Naive thymus-derived CD4-positive, alpha-beta T cell (primary cell): ENCODE results near the gene CDCA5. TPM values are rescaled to one million over a fixed set of nuclear protein-coding genes. Genes with fewer than 3 reads are reported as not detected.

Experiments used
- microRNA-seq: library from miRNA; unstranded; fragments of <30 nt; microRNA quantifications from one replicate; pipeline ENCODE4 v1.2.0, GENCODE V29; 2022; ENCODE audit warnings: borderline microRNAs expressed
- polyA plus RNA-seq, 2 donors: library from polyadenylated mRNA; unstranded; fragments of 300-500 nt; fragmentation: Illumina TruSeq; gene quantifications; one replicate each; pipeline ENCODE4 v1.2.3, GENCODE V29; 2021
- total RNA-seq, 6 experiments: library from RNA in 5 of 6; stranded (reverse) in 5 of 6; gene quantifications; 1 replicate in 5 of 6; 2 replicates in 1 of 6; pipeline ENCODE4 v1.2.3 and lab custom pipeline; 2021 to 2026

The CDCA5 gene
- total and polyA plus RNA-seq, 7 experiments from 2014 or later: 0.31 to 68.1 (median 0.73) TPM

Small RNA genes lying within 50 kb of the gene (microRNA-seq; reads per million reads assigned to microRNA genes)
- not detected for gene MIR6751

Other genes with a start within 250 kb of the CDCA5 start
- gene CDC42BPG, start 239.4 kb downstream of the CDCA5 start, total RNA-seq: 1 to 10 TPM in 4 of 5 experiments, under 1 TPM in 1; 0.22 to 9.2 (median 8.1) TPM
- under 1 TPM; 0.27 to 0.47 TPM for gene CDC42BPG, start 239.4 kb downstream of the CDCA5 start, polyA plus RNA-seq
- gene EHD1, start 205.4 kb downstream of the CDCA5 start, total RNA-seq: 100 to 1,000 TPM; 124 to 263 (median 208) TPM
- 100 to 1,000 TPM; 102 to 141 TPM for gene EHD1, start 205.4 kb downstream of the CDCA5 start, polyA plus RNA-seq
- gene ATG2A, start 166.8 kb downstream of the CDCA5 start, total RNA-seq: 100 to 1,000 TPM in 1 of 5 experiments, 10 to 100 TPM in 4; 30.6 to 105 (median 36.2) TPM
- gene ATG2A, start 166.8 kb downstream of the CDCA5 start, polyA plus RNA-seq: 1 to 10 TPM; 3.4 to 5.2 TPM
- gene PPP2R5B, start 159.4 kb downstream of the CDCA5 start, total RNA-seq: 10 to 100 TPM; 11.9 to 19.1 (median 18.8) TPM
- 1 to 10 TPM; 4.5 to 7.5 TPM for gene PPP2R5B, start 159.4 kb downstream of the CDCA5 start, polyA plus RNA-seq
- gene GPHA2, start 148.1 kb downstream of the CDCA5 start, total RNA-seq: under 1 TPM in 1 of 5 experiments, not detected in 4; 0.48 TPM
- gene GPHA2, start 148.1 kb downstream of the CDCA5 start, polyA plus RNA-seq: not detected
- gene MAJIN, start 111.9 kb downstream of the CDCA5 start, total RNA-seq: 1 to 10 TPM in 1 of 5 experiments, under 1 TPM in 3, not detected in 1; 0.48 to 1.1 (median 0.85) TPM
- 1 to 10 TPM in 1 of 2 donors, not detected in 1; 1.2 TPM for gene MAJIN, start 111.9 kb downstream of the CDCA5 start, polyA plus RNA-seq
- gene BATF2, start 87.1 kb downstream of the CDCA5 start, total RNA-seq: under 1 TPM in 1 of 5 experiments, not detected in 4; 0.39 TPM
- not detected for gene BATF2, start 87.1 kb downstream of the CDCA5 start, polyA plus RNA-seq
- 10 to 100 TPM; 22.6 to 60.8 (median 32.2) TPM for gene ARL2, start 69.9 kb downstream of the CDCA5 start, total RNA-seq
- 10 to 100 TPM; 90.0 to 96.1 TPM for gene ARL2, start 69.9 kb downstream of the CDCA5 start, polyA plus RNA-seq
- 10 to 100 TPM; 13.1 to 29.0 (median 21.7) TPM for gene SNX15, start 56.6 kb downstream of the CDCA5 start, total RNA-seq
- gene SNX15, start 56.6 kb downstream of the CDCA5 start, polyA plus RNA-seq: 10 to 100 TPM; 13.7 to 15.7 TPM
- 10 to 100 TPM in 1 of 5 experiments, 1 to 10 TPM in 4; 2.7 to 18.2 (median 8.6) TPM for gene SAC3D1, start 42.8 kb downstream of the CDCA5 start, total RNA-seq
- 10 to 100 TPM; 11.5 to 17.2 TPM for gene SAC3D1, start 42.8 kb downstream of the CDCA5 start, polyA plus RNA-seq
- 10 to 100 TPM; 12.2 to 23.4 (median 18.8) TPM for gene NAALADL1, start 25.5 kb downstream of the CDCA5 start, total RNA-seq
- gene NAALADL1, start 25.5 kb downstream of the CDCA5 start, polyA plus RNA-seq: 10 to 100 TPM; 18.6 to 25.3 TPM
- 10 to 100 TPM; 29.9 to 53.0 (median 49.3) TPM for gene ZFPL1, start 182 bp upstream of the CDCA5 start, total RNA-seq
- 10 to 100 TPM; 24.2 to 30.9 TPM for gene ZFPL1, start 182 bp upstream of the CDCA5 start, polyA plus RNA-seq
- gene VPS51, start 12.2 kb upstream of the CDCA5 start, total RNA-seq: 100 to 1,000 TPM; 159 to 269 (median 256) TPM
- gene VPS51, start 12.2 kb upstream of the CDCA5 start, polyA plus RNA-seq: 100 to 1,000 TPM; 106 to 130 TPM
- gene TM7SF2, start 27.8 kb upstream of the CDCA5 start, total RNA-seq: 10 to 100 TPM; 21.6 to 37.8 (median 30.8) TPM
- 10 to 100 TPM; 15.0 to 21.1 TPM for gene TM7SF2, start 27.8 kb upstream of the CDCA5 start, polyA plus RNA-seq
- 10 to 100 TPM in 4 of 5 experiments, 1 to 10 TPM in 1; 9.9 to 18.2 (median 11.3) TPM for gene ZNHIT2, start 33.7 kb upstream of the CDCA5 start, total RNA-seq
- 10 to 100 TPM; 29.9 to 35.6 TPM for gene ZNHIT2, start 33.7 kb upstream of the CDCA5 start, polyA plus RNA-seq
- gene FAU, start 38.1 kb upstream of the CDCA5 start, total RNA-seq: 1,000 to 10,000 TPM; 1,053 to 1,849 (median 1,722) TPM
- gene FAU, start 38.1 kb upstream of the CDCA5 start, polyA plus RNA-seq: 1,000 to 10,000 TPM; 1,055 to 1,372 TPM
- gene MRPL49, start 38.3 kb upstream of the CDCA5 start, total RNA-seq: 10 to 100 TPM; 38.1 to 65.5 (median 51.9) TPM
- 100 to 1,000 TPM in 1 of 2 donors, 10 to 100 TPM in 1; 93.7 to 102 TPM for gene MRPL49, start 38.3 kb upstream of the CDCA5 start, polyA plus RNA-seq
- 10 to 100 TPM; 61.0 to 84.6 (median 67.9) TPM for gene SYVN1, start 50.5 kb upstream of the CDCA5 start, total RNA-seq
- 10 to 100 TPM in 1 of 2 donors, 1 to 10 TPM in 1; 8.6 to 15.0 TPM for gene SYVN1, start 50.5 kb upstream of the CDCA5 start, polyA plus RNA-seq
- gene SPDYC, start 86.2 kb upstream of the CDCA5 start, total RNA-seq: not detected
- gene SPDYC, start 86.2 kb upstream of the CDCA5 start, polyA plus RNA-seq: not detected
- 100 to 1,000 TPM in 3 of 5 experiments, 10 to 100 TPM in 2; 93.6 to 195 (median 130) TPM for gene CAPN1, start 97.9 kb upstream of the CDCA5 start, total RNA-seq
- 10 to 100 TPM; 73.1 to 78.8 TPM for gene CAPN1, start 97.9 kb upstream of the CDCA5 start, polyA plus RNA-seq
- 10 to 100 TPM; 13.4 to 51.6 (median 27.8) TPM for gene POLA2, start 177.9 kb upstream of the CDCA5 start, total RNA-seq
- 10 to 100 TPM in 1 of 2 donors, 1 to 10 TPM in 1; 9.0 to 12.9 TPM for gene POLA2, start 177.9 kb upstream of the CDCA5 start, polyA plus RNA-seq
- gene CDC42EP2, start 230.8 kb upstream of the CDCA5 start, total RNA-seq: 1 to 10 TPM in 2 of 5 experiments, under 1 TPM in 3; 0.58 to 1.8 (median 0.89) TPM
- not detected for gene CDC42EP2, start 230.8 kb upstream of the CDCA5 start, polyA plus RNA-seq
- gene DPF2, start 249.8 kb upstream of the CDCA5 start, total RNA-seq: 10 to 100 TPM; 45.3 to 99.3 (median 88.1) TPM
- gene DPF2, start 249.8 kb upstream of the CDCA5 start, polyA plus RNA-seq: 10 to 100 TPM; 52.4 to 70.6 TPM